SK-N-MC (cell line): ENCODE measurements around the gene SEC61A1.

Source experiments
- EZH2 ChIP-seq: fragments of 200-600 bp; sonication (generic); IDR thresholded peaks from one replicate; pipeline ENCODE4 v1.6.1; 2017; ENCODE audit warnings: antibody characterized with exemption
- FOXP2 ChIP-seq: optimal IDR thresholded peaks from 2 replicates; pipeline ENCODE3; 2011; ENCODE audit warnings: mild to moderate bottlenecking, moderate library complexity; ENCODE audit not compliant: insufficient read depth; ENCODE audit errors: extremely low read length, control extremely low read depth
- POLR2AphosphoS5 ChIP-seq: IDR thresholded peaks from 2 replicates; pipeline ENCODE4 v1.6.1; 2012; ENCODE audit warnings: mild to moderate bottlenecking, low read depth, low read length, borderline replicate concordance

DNA sequence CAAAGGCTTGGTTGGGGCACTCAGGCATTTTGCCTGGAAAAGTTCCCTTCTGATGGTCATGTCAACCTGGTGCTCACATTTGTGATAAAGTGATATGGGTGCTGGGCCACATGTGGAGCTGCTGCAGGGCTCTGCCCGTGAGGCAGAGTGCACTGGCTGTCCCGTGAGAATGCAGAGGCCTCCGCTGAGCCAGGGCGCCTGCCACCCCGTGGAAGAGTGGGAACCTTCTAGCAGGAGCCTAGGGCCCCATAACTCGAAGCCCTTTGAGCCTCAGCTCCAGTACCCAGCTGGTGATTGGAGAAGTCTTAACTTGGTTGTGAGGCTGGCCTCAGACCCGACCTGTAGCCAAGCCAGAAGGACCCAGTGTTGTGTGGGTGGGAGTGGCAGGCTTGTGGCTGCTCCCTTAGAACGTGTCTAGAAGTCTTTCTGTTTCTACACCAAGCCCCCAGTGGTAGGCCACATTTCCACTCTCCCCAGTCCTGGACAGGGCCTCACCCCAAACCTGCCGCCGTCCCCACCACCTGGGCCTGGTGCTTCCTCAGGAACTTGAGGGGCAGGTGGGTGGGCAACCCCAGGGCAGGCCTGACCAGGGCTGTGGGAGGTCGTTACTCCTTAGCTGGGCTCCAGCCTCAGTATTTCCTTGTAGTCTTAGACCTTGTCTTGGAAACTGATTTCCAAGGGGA is 19.7 kb downstream of the SEC61A1 start:
- no peak for TF ChIP-seq POLR2AphosphoS5
- no peak for TF ChIP-seq EZH2
- TF ChIP-seq FOXP2 = no peak
